Astrocyte (in vitro differentiated cells and primary cell): ENCODE results near the gene SDK1.

ENCODE experiments used
- EZH2 ChIP-seq: IDR thresholded peaks from 2 replicates; pipeline ENCODE4 v1.6.1; 2012; ENCODE audit warnings: mild to moderate bottlenecking, low read length, inconsistent platforms; ENCODE audit not compliant: insufficient read depth
- TF ChIP-seq, protein P1 (sequence below): IDR thresholded peaks from 2 replicates; pipeline ENCODE4 v1.5.1; 2011; ENCODE audit warnings: low read depth, mild to moderate bottlenecking, inconsistent platforms, low read length, moderate library complexity; ENCODE audit not compliant: insufficient read depth

- TF ChIP-seq, protein P1, sequence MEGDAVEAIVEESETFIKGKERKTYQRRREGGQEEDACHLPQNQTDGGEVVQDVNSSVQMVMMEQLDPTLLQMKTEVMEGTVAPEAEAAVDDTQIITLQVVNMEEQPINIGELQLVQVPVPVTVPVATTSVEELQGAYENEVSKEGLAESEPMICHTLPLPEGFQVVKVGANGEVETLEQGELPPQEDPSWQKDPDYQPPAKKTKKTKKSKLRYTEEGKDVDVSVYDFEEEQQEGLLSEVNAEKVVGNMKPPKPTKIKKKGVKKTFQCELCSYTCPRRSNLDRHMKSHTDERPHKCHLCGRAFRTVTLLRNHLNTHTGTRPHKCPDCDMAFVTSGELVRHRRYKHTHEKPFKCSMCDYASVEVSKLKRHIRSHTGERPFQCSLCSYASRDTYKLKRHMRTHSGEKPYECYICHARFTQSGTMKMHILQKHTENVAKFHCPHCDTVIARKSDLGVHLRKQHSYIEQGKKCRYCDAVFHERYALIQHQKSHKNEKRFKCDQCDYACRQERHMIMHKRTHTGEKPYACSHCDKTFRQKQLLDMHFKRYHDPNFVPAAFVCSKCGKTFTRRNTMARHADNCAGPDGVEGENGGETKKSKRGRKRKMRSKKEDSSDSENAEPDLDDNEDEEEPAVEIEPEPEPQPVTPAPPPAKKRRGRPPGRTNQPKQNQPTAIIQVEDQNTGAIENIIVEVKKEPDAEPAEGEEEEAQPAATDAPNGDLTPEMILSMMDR: no peak
- TF ChIP-seq EZH2: no peak
Measured at GRCh38 chr7:4156190-4156589, 855.1 kb downstream of the SDK1 start.
